HCT116 (cell line): ENCODE data around the gene UBTD1. TPM values are rescaled to one million over a fixed set of nuclear protein-coding genes. Genes with fewer than 3 reads are reported as not detected.

Experiments used
- ATAC-seq: fragments of 200-7000 bp; cut with Tn5 transposase; 2 replicates; pipeline ENCODE4 v1.9.1; 2020; ENCODE audit warnings: mild to moderate bottlenecking, moderate library complexity
- BruUV-seq: library from RNA; stranded (reverse); fragments of 400-500 nt; replicated peaks from 2 replicates; lab custom pipeline; 2021; lab: Mats Ljungman, UMichigan
- CTCF ChIA-PET: fragments of 300-600 bp; sonication (Branson Sonifier 250); formaldehyde crosslinking; loops from one replicate; lab custom pipeline; 2021; ENCODE audit warnings: antibody characterized with exemption; lab: Charles Lee
- POLR2A ChIA-PET: fragments of 300-600, 350-600 bp; sonication (Branson Sonifier 250); formaldehyde crosslinking; loops from one replicate; lab custom pipeline; 2021; ENCODE audit warnings: antibody characterized with exemption; lab: Charles Lee
- RAD21 ChIA-PET, 2 experiments: fragments of 300-600 bp; sonication (Branson Sonifier 250); formaldehyde crosslinking; loops; one replicate each; lab custom pipeline; 2023; ENCODE audit warnings: low total read pairs in 2 of 2; ENCODE audit not compliant: uncharacterized antibody in 2 of 2, unreplicated experiment in 2 of 2, low non-redundant PET in 1 of 2; lab: Charles Lee
- DNase-seq: peaks from one replicate; pipeline ENCODE4 v3.0.0-alpha.2; 2010; ENCODE audit warnings: low read depth, low spot score
- H2AFZ ChIP-seq: fragments of 200-600 bp; shearing (Covaris generic), sonication (generic); 2 replicates; pipeline ENCODE4 v1.6.1; 2017; ENCODE audit warnings: low read depth, mixed run types, mixed read lengths, antibody characterized with exemption, low read length; ENCODE audit not compliant: poor library complexity, severe bottlenecking
- H3K27ac ChIP-seq: 2 replicates; pipeline ENCODE4 v1.5.1; 2012; ENCODE audit warnings: low read depth, low read length
- H3K27me3 ChIP-seq: fragments of 200-600 bp; sonication (generic); 2 replicates; pipeline ENCODE4 v1.6.1; 2016; ENCODE audit warnings: mixed run types, low read length, mixed read lengths; ENCODE audit not compliant: insufficient read depth
- H3K36me3 ChIP-seq, 2 experiments: fragments of 200-500 bp in 1 of 2; fragments of 200-600 bp in 1 of 2; sonication (Bioruptor generic) in 1 of 2; sonication (generic) in 1 of 2; 2 replicates each; pipeline versions ENCODE4 v1.5.1 to v1.6.1; 2014 to 2016; ENCODE audit warnings: low read length in 2 of 2, inconsistent platforms in 1 of 2, mixed read lengths in 1 of 2, mixed run types in 1 of 2; ENCODE audit not compliant: insufficient read depth in 2 of 2, control insufficient read depth in 1 of 2
- H3K4me1 ChIP-seq, 2 experiments: fragments of 200-600 bp in 1 of 2; sonication (generic) in 1 of 2; 2 replicates each; pipeline versions ENCODE4 v1.5.1 to v1.6.1; 2012 to 2017; ENCODE audit warnings: low read length in 2 of 2, inconsistent platforms in 1 of 2, mild to moderate bottlenecking in 1 of 2, mixed read lengths in 1 of 2, mixed run types in 1 of 2, moderate library complexity in 1 of 2; ENCODE audit not compliant: insufficient read depth in 2 of 2, control insufficient read depth in 1 of 2
- H3K4me2 ChIP-seq: fragments of 200-600 bp; sonication (generic); 2 replicates; pipeline ENCODE4 v1.6.1; 2017; ENCODE audit warnings: mixed run types, low read length, mixed read lengths
- H3K4me3 ChIP-seq, 2 experiments: fragments of 200-600 bp in 1 of 2; sonication (generic) in 1 of 2; replicated peaks in 1 of 2; 2 replicates each; pipeline ENCODE4 v1.5.1; 2011 to 2016; ENCODE audit warnings: low read length in 2 of 2, control low read depth in 1 of 2, low read depth in 1 of 2, mild to moderate bottlenecking in 1 of 2, mixed read lengths in 1 of 2, mixed run types in 1 of 2
- H3K79me2 ChIP-seq: fragments of 200-600 bp; sonication (generic); 2 replicates; pipeline ENCODE4 v1.6.1; 2017; ENCODE audit warnings: mild to moderate bottlenecking, mixed run types, low read length, moderate library complexity, mixed read lengths; ENCODE audit not compliant: insufficient read depth
- H3K9ac ChIP-seq: fragments of 200-600 bp; sonication (generic); 2 replicates; pipeline ENCODE4 v1.6.1; 2016; ENCODE audit warnings: low read length, mixed read lengths
- H3K9me2 ChIP-seq: fragments of 200-600 bp; sonication (generic), shearing (Covaris generic); 2 replicates; pipeline ENCODE4 v1.6.1; 2017; ENCODE audit warnings: mixed run types, mild to moderate bottlenecking, moderate library complexity; ENCODE audit not compliant: insufficient read depth
- H3K9me3 ChIP-seq, 2 experiments: fragments of 200-500 bp in 1 of 2; fragments of 200-600 bp in 1 of 2; sonication (Bioruptor generic) in 1 of 2; sonication (generic) in 1 of 2; 2 replicates each; pipeline ENCODE4 v1.6.1; 2014 to 2017; ENCODE audit warnings: low read length in 2 of 2, mixed read lengths in 2 of 2, inconsistent platforms in 1 of 2, low read depth in 1 of 2, mild to moderate bottlenecking in 1 of 2, mixed run types in 1 of 2, moderate library complexity in 1 of 2; ENCODE audit not compliant: control insufficient read depth in 1 of 2, insufficient read depth in 1 of 2
- H4K20me1 ChIP-seq: fragments of 200-600 bp; sonication (generic), shearing (Covaris generic); 2 replicates; pipeline ENCODE4 v1.6.1; 2017; ENCODE audit warnings: mixed run types, mild to moderate bottlenecking, moderate library complexity; ENCODE audit not compliant: insufficient read depth
- CBX3 ChIP-seq: IDR thresholded peaks from 2 replicates; pipeline ENCODE4 v1.6.1; 2012; ENCODE audit warnings: low read depth
- CTCF ChIP-seq, 3 experiments: fragments of 200-600 bp in 1 of 3; sonication (generic) in 1 of 3; IDR thresholded peaks in 2 of 3; conservative IDR thresholded peaks in 1 of 3; 2 replicates each; pipeline ENCODE4 v1.5.1; 2012 to 2017; ENCODE audit warnings: low read depth in 2 of 3, low read length in 2 of 3, antibody characterized with exemption in 1 of 3, borderline replicate concordance in 1 of 3, control low read depth in 1 of 3, mild to moderate bottlenecking in 1 of 3, mixed read lengths in 1 of 3, mixed run types in 1 of 3, moderate library complexity in 1 of 3; ENCODE audit not compliant: insufficient read depth in 1 of 3
- EZH2 ChIP-seq: fragments of 200-600 bp; sonication (generic); IDR thresholded peaks from 2 replicates; pipeline ENCODE4 v1.6.1; 2017; ENCODE audit warnings: antibody characterized with exemption, mixed run types
- EZH2phosphoT487 ChIP-seq: fragments of 200-600 bp; IDR thresholded peaks from 2 replicates; pipeline ENCODE4 v1.6.1; 2018; ENCODE audit warnings: antibody characterized with exemption, borderline replicate concordance
- POLR2A ChIP-seq: IDR thresholded peaks from 2 replicates; pipeline ENCODE4 v1.7.0; 2011; ENCODE audit warnings: borderline replicate concordance; ENCODE audit not compliant: insufficient read depth, insufficient read length; ENCODE audit errors: extremely low read depth
- RAD21 ChIP-seq: IDR thresholded peaks from 2 replicates; pipeline ENCODE4 v1.6.1; 2012; ENCODE audit warnings: low read depth, mild to moderate bottlenecking
- SIN3A ChIP-seq: IDR thresholded peaks from 2 replicates; pipeline ENCODE4 v1.6.1; 2012; ENCODE audit warnings: low read depth
- ZNF274 ChIP-seq: fragments of 200-500 bp; sonication (Bioruptor generic); IDR thresholded peaks from 2 replicates; pipeline ENCODE4 v1.6.1; 2014; ENCODE audit warnings: mild to moderate bottlenecking, low read depth, low read length, inconsistent platforms
- intact Hi-C: fragments of 100-400 bp; cut with micrococcal nuclease; formaldehyde crosslinking; loops from 2 replicates; pipeline ENCODE4 v1.10.0; 2022
- total RNA-seq: library from RNA; stranded (reverse); gene quantifications from one replicate; pipeline ENCODE4 v1.2.1, GENCODE V29; 2021; ENCODE audit not compliant: unreplicated experiment

UBTD1 gene
- total RNA-seq, 1 experiment from 2014 or later: 12.8 TPM

- DNase-seq: no peak
- Histone ChIP-seq H3K27ac (no peak overlapping the region), H4K20me1 (no peaks in the 10 kb centered on the region), H2AFZ (no peak overlapping the region), H3K36me3 (no peaks in the 10 kb centered on the region), H3K4me2 (no peak overlapping the region), H3K9me3 (no peaks in the 10 kb centered on the region), H3K4me1 (peaks cover 27 to 37% of the 10 kb centered on the region in 2 experiments), H3K27me3 (no peaks in the 10 kb centered on the region), H3K79me2 (no peaks in the 10 kb centered on the region), H3K9me2 (no peaks in the 10 kb centered on the region), H3K9ac (no peak overlapping the region), H3K4me3 (no peak overlapping the region)
- RAD21 ChIA-PET: no interaction called here
- no TSS peak for BruUV-seq
- CTCF ChIA-PET: no interaction called here
- POLR2A ChIA-PET: no interaction called here
- TF ChIP-seq EZH2phosphoT487: no peak
- TF ChIP-seq, all 23 proteins: peak for 0
- ATAC-seq: no peak
- intact Hi-C loops: no loop called here
Measured at GRCh38 chr10:97599272-97599619, 100.5 kb downstream of the UBTD1 start.

GRCh38 chr10:97600616-97601015 lies 101.9 kb downstream of the UBTD1 start:
- Histone ChIP-seq H3K4me3 (no peak overlapping the region), H3K9me2 (no peaks in the 10 kb centered on the region), H3K9me3 (no peaks in the 10 kb centered on the region), H3K27ac (no peak overlapping the region), H3K27me3 (no peaks in the 10 kb centered on the region), H3K4me1 (peaks cover 27 to 30% of the 10 kb centered on the region in 2 experiments), H3K79me2 (no peaks in the 10 kb centered on the region), H3K36me3 (no peaks in the 10 kb centered on the region), H3K9ac (no peak overlapping the region), H2AFZ (no peak overlapping the region), H3K4me2 (no peak overlapping the region), H4K20me1 (no peaks in the 10 kb centered on the region)
- no peak for TF ChIP-seq RAD21
- no peak for TF ChIP-seq EZH2
- TF ChIP-seq CBX3: no peak
- TF ChIP-seq POLR2A: no peak
- no peak for TF ChIP-seq SIN3A
- no peak for TF ChIP-seq ZNF274
- TF ChIP-seq EZH2phosphoT487: no peak
- TF ChIP-seq CTCF (IDR thresholded peaks at IDR 0.05 in 2 of 3, conservative IDR thresholded peaks at IDR 0.05 in 1 of 3; ENCODE audit: borderline replicate concordance in 1 of 3, insufficient read depth in 1 of 3, low read depth in 2 of 3, low read length in 2 of 3): no peak
- ATAC-seq (no peak), DNase-seq (no peak)
- CTCF ChIA-PET: no interaction called here
- no TSS peak for BruUV-seq
- POLR2A ChIA-PET: no interaction called here
- intact Hi-C loops: no loop called here
- RAD21 ChIA-PET: no interaction called here
